ENCODE data around the gene DQX1.

DNA sequence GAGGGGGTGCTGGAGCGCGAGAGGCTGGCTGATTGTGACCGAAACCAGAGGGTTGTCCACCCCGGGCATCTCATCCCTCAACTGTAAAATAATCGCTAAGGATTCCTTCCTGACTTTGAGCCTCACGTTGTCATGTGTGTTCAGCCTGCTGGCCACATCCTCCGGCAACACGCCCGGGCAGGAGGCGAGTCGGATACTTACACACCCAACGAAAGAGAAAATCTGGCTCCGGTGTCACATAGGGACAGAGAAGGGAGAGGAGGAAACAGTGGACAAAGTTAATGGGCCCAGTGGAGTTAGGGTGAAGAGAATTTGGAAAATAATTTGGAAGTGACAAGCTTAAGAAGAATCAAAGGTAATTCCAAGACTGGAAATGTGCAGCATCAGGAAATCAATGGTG is 9.4 kb downstream of the DQX1 start:
- TF ChIP-seq, protein P1, sequence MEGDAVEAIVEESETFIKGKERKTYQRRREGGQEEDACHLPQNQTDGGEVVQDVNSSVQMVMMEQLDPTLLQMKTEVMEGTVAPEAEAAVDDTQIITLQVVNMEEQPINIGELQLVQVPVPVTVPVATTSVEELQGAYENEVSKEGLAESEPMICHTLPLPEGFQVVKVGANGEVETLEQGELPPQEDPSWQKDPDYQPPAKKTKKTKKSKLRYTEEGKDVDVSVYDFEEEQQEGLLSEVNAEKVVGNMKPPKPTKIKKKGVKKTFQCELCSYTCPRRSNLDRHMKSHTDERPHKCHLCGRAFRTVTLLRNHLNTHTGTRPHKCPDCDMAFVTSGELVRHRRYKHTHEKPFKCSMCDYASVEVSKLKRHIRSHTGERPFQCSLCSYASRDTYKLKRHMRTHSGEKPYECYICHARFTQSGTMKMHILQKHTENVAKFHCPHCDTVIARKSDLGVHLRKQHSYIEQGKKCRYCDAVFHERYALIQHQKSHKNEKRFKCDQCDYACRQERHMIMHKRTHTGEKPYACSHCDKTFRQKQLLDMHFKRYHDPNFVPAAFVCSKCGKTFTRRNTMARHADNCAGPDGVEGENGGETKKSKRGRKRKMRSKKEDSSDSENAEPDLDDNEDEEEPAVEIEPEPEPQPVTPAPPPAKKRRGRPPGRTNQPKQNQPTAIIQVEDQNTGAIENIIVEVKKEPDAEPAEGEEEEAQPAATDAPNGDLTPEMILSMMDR (IDR thresholded peaks at IDR 0.05) = no peak
- TF ChIP-seq, protein P2, sequence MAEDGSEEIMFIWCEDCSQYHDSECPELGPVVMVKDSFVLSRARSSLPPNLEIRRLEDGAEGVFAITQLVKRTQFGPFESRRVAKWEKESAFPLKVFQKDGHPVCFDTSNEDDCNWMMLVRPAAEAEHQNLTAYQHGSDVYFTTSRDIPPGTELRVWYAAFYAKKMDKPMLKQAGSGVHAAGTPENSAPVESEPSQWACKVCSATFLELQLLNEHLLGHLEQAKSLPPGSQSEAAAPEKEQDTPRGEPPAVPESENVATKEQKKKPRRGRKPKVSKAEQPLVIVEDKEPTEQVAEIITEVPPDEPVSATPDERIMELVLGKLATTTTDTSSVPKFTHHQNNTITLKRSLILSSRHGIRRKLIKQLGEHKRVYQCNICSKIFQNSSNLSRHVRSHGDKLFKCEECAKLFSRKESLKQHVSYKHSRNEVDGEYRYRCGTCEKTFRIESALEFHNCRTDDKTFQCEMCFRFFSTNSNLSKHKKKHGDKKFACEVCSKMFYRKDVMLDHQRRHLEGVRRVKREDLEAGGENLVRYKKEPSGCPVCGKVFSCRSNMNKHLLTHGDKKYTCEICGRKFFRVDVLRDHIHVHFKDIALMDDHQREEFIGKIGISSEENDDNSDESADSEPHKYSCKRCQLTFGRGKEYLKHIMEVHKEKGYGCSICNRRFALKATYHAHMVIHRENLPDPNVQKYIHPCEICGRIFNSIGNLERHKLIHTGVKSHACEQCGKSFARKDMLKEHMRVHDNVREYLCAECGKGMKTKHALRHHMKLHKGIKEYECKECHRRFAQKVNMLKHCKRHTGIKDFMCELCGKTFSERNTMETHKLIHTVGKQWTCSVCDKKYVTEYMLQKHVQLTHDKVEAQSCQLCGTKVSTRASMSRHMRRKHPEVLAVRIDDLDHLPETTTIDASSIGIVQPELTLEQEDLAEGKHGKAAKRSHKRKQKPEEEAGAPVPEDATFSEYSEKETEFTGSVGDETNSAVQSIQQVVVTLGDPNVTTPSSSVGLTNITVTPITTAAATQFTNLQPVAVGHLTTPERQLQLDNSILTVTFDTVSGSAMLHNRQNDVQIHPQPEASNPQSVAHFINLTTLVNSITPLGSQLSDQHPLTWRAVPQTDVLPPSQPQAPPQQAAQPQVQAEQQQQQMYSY (CRISPR knock-in tag; IDR thresholded peaks at IDR 0.05) = no peak
- no peak for TF ChIP-seq TEAD4 (CRISPR knock-in tag; IDR thresholded peaks at IDR 0.05)
- no peak for TF ChIP-seq ZBTB21 (CRISPR knock-in tag; IDR thresholded peaks at IDR 0.05; ENCODE audit: borderline replicate concordance)
- TF ChIP-seq, protein P3, sequence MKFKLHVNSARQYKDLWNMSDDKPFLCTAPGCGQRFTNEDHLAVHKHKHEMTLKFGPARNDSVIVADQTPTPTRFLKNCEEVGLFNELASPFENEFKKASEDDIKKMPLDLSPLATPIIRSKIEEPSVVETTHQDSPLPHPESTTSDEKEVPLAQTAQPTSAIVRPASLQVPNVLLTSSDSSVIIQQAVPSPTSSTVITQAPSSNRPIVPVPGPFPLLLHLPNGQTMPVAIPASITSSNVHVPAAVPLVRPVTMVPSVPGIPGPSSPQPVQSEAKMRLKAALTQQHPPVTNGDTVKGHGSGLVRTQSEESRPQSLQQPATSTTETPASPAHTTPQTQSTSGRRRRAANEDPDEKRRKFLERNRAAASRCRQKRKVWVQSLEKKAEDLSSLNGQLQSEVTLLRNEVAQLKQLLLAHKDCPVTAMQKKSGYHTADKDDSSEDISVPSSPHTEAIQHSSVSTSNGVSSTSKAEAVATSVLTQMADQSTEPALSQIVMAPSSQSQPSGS (CRISPR knock-in tag; IDR thresholded peaks at IDR 0.05; ENCODE audit: borderline replicate concordance, low read depth) = no peak
- TF ChIP-seq, protein P4, sequence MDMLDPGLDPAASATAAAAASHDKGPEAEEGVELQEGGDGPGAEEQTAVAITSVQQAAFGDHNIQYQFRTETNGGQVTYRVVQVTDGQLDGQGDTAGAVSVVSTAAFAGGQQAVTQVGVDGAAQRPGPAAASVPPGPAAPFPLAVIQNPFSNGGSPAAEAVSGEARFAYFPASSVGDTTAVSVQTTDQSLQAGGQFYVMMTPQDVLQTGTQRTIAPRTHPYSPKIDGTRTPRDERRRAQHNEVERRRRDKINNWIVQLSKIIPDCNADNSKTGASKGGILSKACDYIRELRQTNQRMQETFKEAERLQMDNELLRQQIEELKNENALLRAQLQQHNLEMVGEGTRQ (CRISPR knock-in tag; IDR thresholded peaks at IDR 0.05) = no peak
- TF ChIP-seq NR1H2 (CRISPR knock-in tag; IDR thresholded peaks at IDR 0.05) = no peak
- TF ChIP-seq ZNF263 (CRISPR knock-in tag; IDR thresholded peaks at IDR 0.05; ENCODE audit: low read depth) = no peak
- no peak for TF ChIP-seq FOXK1 (CRISPR knock-in tag; IDR thresholded peaks at IDR 0.05)
- TF ChIP-seq, protein P5, sequence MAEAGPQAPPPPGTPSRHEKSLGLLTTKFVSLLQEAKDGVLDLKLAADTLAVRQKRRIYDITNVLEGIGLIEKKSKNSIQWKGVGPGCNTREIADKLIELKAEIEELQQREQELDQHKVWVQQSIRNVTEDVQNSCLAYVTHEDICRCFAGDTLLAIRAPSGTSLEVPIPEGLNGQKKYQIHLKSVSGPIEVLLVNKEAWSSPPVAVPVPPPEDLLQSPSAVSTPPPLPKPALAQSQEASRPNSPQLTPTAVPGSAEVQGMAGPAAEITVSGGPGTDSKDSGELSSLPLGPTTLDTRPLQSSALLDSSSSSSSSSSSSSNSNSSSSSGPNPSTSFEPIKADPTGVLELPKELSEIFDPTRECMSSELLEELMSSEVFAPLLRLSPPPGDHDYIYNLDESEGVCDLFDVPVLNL (CRISPR knock-in tag; IDR thresholded peaks at IDR 0.05; ENCODE audit: borderline replicate concordance, low read depth) = no peak
- TF ChIP-seq SP1 (CRISPR knock-in tag; conservative IDR thresholded peaks at IDR 0.05) = no peak
- TF ChIP-seq, protein P6, sequence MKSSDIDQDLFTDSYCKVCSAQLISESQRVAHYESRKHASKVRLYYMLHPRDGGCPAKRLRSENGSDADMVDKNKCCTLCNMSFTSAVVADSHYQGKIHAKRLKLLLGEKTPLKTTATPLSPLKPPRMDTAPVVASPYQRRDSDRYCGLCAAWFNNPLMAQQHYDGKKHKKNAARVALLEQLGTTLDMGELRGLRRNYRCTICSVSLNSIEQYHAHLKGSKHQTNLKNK (CRISPR knock-in tag; IDR thresholded peaks at IDR 0.05) = no peak
- TF ChIP-seq NFYB (CRISPR knock-in tag; conservative IDR thresholded peaks at IDR 0.05; ENCODE audit: low read depth) = no peak

Data from WTC11 (cell line).